HG02870 (cell line): ENCODE data around the gene NOL9.
"Not testable (repeated sequence)": the region's sequence is repeated elsewhere in the genome, so short reads cannot be mapped to it uniquely, and the experiment has no call there.

Experiments used
- ATAC-seq: cut with Tn5 transposase; IDR thresholded peaks from one replicate; pipeline ENCODE4 v1.9.1; 2021; ENCODE audit warnings: mild to moderate bottlenecking, moderate library complexity; ENCODE audit not compliant: unreplicated experiment

The NOL9 gene

DNA sequence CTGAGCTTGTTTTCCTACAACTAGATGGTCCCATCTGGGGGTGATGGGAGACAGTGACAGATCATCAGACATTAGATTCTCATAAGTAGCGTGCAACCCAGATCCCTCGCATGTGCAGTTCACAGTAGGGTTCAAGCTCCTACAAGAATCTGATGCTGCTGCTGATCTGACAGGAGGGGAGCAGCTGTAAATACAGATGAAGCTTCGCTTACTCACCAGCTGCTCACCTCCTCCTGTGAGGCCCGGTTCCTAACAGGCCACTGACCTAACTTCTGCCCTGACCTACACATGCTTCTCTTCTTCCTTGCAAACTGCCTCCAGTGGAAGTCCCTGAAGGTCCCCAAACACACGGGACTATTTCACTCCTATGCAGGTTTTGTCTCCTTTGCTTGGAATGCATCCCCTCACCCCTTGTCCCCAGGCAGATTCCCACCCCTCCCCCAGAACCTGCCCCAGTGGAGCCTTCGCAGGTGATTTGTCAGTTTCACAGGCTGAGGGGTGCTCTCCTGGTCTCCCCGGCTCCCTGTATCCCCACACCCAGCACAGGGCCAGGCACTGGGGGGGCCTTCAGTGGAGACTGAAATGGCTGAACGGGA is 19.8 kb upstream of the NOL9 start:
- no peak for ATAC-seq

DNA sequence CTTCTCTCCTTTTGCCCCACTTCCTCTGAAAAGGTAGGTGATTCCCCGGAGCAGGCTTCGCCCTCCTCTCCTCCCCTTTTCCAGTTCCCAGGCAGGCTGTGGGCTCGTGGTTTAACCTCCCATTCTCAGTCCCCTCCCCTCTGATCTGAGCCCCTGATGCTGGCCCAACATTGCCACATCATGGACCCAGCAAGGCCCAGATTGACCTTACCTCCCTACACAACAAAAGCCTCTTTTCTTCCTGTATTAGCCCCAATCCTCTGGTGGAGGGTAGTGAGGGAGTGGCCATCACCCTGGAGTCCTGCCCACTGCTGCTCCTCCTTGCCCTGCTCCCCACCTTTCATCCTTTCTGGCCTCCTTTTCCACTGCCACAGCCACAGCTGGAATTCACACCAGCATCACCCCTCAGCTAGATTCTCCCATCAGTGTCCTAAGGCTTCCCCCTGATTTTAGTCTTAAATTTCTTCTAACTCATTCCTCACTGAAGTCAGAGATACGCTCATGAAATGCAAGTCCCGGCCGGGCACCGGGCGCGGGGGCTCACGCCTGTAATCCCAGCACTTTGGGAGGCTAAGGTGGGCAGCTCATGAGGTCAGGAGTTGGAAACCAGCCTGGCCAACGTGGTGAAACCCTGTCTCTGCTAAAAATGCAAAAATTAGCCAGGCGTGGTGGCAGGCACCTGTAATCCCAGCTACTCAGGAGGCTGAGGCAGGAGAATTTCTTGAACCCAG is 18.5 kb upstream of the NOL9 start:
- no peak for ATAC-seq

DNA sequence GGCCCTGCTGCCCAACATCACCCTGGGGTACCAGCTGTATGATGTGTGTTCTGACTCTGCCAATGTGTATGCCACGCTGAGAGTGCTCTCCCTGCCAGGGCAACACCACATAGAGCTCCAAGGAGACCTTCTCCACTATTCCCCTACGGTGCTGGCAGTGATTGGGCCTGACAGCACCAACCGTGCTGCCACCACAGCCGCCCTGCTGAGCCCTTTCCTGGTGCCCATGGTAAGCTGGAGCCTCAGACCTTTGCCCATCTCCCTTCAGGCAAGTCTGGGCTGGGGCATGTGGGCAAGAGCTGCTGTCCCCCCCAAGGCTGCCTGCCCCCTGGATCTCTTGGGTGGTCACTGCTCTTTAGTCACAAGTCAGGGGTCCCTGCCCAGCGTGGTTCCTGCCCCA is 16.7 kb upstream of the NOL9 start:
- ATAC-seq, result no peak

DNA sequence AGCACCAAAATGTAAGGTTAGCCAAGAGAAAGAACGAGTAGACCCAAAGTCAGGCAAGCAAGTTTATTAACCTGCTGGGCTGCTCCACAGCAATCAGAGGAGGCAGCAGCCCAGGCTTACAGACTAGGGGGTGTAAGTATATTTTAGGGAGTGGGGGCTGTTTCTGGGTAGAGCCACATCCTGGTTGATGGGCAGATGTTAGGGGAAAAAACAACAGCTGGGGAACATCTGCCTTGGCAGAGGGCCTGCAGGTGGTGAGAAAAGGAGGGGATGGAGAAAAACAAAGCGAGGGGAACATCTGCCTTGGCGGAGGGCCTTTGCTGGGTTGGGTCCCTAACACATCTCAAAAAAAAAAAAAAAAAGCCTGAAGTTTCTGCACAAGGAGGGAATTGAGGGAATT is 15.8 kb upstream of the NOL9 start:
- ATAC-seq, result no peak

DNA sequence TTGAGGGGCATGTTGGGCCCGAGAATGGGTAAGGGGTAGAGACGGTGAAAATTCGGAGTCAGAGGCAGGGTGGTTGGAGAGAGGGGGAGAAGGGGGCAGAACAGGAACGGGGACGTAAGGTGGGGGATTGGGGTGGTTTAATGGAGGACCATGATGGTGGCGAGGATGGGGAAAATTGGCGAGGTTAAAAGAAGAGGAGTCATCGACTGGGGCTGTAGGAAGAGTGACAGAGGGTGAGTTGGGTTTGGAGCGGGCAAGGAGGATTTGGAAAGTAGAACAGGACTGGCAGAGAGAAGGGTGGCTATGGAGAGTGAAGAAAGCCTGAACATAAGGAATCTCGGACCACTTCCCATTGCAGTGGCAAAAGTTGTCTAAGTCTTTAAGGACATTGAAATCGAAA is 14.7 kb upstream of the NOL9 start:
- ATAC-seq, result no peak

DNA sequence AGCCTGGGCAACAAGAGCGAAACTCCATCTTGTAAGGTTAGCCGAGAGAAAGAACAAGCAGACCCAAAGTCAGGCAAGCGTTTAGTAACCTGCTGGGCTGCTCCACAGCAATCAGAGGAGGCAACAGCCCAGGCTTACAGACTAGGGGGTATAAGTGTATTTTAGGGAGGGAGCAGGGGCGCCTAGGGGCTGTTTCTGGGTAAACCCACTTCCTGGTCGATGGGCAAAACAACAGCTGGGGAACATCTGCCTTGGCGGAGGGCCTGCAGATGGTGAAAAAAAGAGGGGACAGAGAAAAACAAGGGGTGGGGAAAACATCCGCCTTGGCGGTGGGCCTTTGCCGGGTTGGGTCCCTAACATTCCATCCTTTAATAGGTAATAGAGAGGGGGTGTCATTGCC is 6.0 kb upstream of the NOL9 start:
- ATAC-seq, result no peak

DNA sequence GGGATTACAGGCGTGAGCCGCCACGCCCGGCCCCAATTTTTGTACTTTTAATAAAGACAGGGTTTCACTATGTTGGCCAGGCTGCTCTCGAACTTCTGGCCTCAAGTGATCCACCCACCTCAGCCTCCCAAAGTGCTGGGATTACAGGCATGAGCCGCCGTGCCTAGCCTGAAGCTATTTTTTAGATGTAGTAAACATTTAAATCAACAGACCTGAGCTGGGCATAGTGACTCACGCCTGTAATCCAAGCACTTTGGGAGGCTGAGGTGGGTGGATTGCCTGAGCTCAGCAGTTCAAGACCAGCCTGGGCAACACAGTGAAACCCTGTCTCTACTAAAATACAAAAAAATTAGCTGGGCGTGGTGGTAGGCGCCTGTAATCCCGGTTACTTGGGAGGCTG is 4.8 kb upstream of the NOL9 start:
- ATAC-seq, result not testable (repeated sequence)

DNA sequence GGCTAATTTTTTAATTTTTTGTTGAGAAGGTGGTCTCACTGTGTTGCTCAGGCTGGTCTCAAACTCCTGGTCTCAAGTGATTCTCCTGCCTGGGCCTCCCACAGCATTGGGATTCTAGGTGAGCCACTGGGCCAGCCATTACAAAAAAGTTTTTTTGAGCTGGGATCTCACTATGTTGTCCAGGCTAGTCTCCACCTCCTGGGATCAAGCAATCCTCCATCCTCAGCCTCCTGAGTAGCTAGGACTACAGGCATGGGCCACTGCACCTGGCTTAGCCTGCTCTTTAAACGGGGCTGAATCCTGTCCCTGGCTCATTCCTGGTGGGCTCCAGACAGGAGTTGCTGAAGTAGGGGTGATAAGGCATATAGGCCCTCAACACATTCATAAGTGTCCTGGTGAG is 3.3 kb upstream of the NOL9 start:
- no peak for ATAC-seq

DNA sequence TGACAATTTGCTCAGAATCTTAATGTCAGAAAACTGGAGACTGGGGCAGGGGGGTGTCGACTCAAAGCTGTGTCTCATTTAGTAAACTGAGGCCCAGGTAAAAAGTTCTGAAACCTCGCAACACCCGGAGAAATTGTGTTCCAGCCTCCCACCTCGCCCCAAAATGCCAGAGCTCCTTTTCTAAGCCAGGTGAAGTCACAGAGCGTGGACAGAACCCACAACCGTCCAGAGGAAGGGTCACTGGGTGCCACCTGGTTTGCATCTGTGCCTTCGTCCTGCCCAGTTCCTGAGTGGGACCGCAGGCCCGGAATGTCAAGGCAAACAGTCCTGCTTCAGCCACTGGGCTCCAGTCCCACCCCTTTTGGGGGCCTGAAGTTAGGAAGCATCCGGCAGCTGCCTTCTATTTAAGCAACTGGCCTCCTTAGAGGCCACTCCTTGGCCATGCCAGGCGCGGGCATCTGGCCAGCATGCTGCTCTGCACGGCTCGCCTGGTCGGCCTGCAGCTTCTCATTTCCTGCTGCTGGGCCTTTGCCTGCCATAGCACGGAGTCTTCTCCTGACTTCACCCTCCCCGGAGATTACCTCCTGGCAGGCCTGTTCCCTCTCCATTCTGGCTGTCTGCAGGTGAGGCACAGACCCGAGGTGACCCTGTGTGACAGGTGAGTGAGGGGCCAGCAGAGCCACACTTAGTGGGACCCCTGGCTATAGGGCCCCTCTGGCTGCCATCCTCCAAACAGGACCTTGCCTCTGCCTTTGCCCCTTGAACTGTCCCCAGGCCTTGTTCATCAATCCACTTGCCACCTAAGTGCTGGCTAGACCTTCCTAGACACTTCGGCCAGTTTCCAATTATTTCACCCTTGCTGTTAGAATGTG is 830 bp upstream of the NOL9 start, which contains the start of gene TAS1R1:
Gene TAS1R1 (plus strand): TSS at position 401 of the 872 bp plus-strand sequence. CDS start 67 bp downstream, at position 468.
- ATAC-seq, result no peak

DNA sequence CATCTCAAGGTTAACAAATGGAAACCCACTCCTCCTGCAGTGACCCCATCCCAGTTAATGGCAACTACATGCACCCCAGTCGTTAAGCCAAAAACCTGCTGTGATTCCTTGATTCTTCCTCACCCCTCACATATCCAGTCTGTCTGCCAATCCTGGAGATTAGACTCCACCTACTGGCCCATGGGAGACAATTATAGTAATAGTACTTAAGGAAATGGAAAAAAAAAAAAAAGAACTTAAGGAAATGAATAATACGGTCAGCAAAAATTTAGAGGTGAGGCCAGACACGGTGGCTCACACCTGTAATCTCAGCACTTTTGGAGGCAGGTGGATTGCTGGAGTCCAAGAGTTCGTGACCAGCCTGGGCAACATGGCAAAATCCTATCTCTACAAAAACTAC is 7.0 kb downstream of the NOL9 start:
- no peak for ATAC-seq

DNA sequence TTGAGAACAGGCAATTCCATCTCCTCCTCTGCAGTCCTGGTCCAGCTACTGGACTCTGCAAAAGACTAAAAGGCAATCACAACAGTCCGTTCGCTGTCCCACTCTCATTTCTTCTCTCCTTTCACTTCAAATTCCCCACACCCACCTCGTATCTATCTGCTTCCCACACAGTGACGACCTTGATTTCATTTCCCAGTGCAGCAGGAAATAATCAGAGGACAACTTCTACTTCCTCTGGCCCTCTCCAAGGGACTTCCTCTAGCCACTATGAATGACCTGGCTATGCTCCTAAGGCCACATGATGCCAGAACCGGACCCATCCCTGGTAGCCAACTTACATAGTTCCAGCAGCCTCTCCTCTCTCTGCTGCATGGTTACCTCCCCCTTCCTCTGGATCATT is 8.0 kb downstream of the NOL9 start:
- no peak for ATAC-seq

DNA sequence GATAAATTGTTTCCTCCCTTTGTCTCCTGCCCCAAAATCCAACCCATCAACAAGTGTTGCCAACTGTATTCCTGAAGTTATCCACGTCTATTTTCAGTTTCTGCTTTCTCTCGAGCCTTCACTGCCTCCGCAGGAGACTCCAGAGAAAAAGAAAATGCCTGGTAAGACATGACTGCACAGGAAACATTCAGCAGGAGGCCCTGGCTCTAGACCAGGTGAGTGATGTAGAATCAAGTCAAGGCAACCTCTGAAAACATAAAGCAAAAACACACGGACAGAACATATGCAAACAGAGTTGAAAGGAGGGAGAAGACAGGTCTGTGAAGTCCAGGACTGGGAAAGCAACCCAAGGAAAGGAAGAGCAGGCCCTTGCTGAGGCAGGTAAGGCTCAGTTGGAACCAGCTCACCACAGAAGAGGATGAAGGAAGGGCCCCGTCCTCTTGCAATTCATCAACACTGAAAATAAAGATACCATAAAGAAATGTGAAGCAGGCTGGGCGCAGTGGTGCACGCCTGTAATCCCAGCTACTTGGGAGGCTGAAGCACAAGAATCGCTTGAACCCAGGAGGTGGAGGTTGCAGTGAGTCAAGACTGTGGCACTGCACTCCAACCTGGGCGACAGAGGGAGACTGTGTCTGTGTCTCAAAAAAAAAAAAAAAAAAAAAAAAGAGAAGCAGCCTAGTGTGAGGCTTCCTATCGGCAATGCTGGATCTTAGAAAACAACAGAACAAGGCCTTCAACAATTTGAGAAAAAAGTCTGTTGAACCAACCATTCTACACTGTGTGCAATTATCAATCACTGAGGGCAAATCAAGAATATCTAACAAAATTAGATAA is 8.8 kb downstream of the NOL9 start:
- ATAC-seq, result no peak

DNA sequence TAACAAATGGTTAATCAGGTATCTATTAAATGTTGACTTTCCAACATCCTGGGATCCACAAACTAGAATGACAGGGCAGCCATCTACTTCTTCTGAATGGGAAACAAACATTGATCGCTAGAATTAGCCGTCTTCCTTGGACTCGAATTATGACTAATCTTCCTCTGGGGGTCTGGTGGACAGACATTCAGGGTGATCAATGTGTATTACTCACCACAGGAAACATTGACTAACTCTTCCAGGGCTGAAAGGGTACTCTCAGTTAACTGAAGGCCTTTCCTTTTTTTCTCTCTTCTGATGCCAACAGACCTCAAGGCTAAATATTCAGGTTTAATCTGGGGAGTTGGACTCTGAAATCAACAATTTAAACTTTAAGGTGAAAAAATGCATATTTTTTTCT is 9.5 kb downstream of the NOL9 start:
- ATAC-seq, result no peak

DNA sequence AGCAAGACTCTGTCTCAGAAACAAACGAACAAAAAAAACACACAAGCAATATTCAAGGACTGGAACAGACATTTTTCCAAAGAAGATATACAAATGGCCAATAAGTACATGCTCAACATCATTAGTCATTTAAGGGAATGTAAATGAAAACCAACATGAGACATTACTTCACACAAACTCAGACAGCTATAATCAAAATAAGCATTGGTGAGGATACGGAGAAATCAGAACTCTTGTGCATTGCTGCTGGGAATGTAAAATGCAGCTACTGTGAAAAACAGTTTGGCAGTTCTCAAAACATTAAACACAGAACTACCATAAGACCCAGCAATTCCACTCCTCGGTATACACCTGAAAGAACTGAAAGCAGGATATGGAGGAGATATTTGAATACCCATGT is 15.4 kb downstream of the NOL9 start:
- ATAC-seq, result no peak

DNA sequence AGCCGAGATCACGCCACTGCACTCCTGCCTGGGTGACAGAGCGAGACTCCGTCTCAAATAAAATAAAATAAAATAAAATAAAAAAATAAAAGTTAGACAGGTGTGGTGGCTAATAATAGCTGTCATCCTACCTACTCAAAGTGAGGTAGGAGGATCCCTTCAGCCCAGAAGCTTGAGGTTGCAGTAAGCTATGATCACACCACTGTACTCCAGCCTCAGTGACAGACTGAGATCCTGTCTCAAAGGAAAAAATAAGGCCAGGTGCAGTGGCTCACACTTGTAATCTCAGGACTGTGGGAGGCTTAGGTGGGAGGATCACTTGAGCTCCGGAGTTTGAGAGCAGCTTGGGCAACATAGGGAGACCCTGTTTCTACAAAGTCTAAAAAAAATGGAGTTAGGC is 18.0 kb downstream of the NOL9 start:
- no peak for ATAC-seq

DNA sequence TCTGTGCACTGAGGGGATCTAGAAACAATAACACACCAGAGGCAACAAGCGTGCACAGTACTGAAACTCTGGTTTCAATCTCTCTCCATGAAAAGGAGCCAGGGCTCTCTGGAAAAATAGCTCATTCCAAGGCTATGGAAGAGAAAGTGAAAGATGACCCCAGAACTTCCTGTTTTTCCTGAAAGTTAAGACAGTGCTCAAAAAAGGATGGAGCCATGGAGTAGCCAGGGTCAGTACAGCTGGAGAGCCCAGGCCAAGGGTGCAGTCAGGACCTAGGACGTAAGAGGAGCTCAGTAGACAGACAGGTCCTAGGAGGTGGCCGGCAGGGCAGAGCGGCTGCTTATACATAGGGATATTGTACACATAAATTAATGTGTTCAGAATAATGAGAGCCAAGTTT is 19.1 kb downstream of the NOL9 start:
- no peak for ATAC-seq

DNA sequence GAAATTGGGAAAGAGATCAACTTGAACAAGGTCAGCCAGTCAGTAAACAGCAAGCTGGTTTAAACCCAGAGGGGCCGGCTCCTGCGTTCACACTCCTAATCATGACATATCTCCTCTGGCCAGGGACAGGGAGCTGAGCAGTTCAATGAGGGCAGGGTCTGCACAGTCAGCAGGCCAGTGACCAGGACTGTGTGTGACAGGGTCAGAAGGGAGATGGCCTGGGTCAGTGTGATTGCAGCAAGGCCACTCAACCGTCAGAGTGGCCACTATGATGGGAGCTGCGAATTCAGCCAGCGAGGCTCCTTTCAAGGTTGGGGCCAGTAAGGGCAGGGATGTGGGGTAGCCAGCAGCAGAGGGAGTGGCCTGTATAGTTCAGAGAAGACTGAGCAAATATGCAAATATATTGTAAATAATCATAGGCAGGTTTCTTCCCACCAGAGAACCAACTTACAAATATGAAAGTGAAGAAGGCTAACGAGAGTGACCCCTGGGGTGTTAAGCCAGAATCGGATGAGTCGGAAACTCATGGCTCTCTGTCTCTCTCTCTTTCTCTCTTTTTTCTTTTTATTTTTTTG is 20.0 kb downstream of the NOL9 start:
- ATAC-seq, result no peak

DNA sequence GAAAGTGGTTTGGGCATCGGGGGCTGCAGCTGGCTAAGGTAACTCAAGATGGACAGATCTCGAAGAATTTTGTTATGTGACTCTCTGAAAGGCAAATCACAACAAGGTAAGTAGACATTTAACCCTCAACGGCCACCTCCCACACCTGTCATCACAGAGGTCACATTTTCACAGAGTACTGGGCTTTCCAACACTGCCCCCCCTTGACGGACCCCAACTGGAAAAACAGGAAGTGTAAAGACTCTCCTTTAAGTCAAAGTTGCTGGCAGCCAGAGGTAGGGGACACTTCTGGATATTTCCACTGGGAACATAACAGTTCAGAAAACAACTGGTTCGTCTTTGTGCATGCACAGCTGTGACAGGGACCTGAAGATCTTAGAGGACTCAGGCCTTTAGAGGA is 22.3 kb downstream of the NOL9 start:
- ATAC-seq, result no peak

DNA sequence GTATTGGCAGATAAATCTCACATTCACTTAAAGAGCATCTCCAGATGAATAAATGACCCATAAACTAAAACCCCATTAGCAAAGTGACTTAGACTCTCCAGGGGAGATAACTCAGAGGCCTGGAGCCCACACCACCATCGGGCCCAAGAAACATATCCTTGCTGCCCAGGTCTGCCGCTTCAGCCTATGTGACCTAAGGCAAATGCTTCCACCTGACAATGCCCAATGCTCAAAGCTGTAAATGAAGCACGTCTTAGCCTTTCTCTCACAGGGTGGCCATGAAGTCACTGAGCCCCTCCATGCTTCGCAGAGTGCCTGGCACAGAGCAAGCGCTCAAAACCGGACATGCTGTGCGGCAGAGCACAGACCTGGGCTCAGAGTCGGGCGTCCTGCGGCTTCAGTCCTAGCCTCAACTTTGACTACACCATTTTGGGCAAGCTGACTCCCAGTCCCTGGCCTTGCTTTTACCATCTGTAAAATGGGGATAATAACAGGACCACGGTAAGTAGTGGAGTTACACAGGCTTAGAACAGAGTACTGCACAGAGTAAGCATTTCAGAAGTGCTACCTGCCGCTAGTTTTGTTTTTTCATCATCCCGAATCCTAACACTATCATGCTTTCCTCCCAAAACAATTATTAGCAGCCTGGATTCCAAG is 23.7 kb downstream of the NOL9 start:
- ATAC-seq, result no peak

DNA sequence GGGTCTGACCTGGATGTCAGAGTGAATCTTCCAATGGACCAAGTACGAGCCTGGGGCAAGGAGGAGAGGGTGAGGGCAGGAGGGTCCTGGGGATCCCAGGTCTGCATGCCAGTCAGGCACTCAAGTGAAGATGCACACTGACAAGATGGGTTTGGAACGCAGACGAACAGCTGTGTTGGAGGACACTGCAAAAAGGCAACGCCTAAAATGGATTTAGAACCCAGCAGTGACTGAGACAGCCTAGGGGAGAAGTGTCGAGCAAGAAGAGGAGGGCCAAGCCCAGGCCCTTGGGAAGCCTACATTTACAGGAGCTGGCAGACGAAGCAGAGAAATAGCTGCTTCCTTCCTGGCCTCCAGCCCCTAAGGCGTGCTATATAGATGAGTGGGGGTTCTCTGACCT is 25.8 kb downstream of the NOL9 start:
- ATAC-seq, result no peak
